ENCODE measurements around the gene TNIP2. TPM values are rescaled to one million over a fixed set of nuclear protein-coding genes. Genes with fewer than 3 reads are reported as not detected.
A peak's percentile ranks its signal among the peaks of the same experiment; 100 is the strongest.

The TNIP2 gene
- total RNA-seq, 1 experiment from 2014 or later, result 74.0 TPM

GRCh38 chr4:2716236-2716635 lies 39.9 kb downstream of the TNIP2 start:
- no peak for DNase-seq (ENCODE audit: low spot score)

DNA sequence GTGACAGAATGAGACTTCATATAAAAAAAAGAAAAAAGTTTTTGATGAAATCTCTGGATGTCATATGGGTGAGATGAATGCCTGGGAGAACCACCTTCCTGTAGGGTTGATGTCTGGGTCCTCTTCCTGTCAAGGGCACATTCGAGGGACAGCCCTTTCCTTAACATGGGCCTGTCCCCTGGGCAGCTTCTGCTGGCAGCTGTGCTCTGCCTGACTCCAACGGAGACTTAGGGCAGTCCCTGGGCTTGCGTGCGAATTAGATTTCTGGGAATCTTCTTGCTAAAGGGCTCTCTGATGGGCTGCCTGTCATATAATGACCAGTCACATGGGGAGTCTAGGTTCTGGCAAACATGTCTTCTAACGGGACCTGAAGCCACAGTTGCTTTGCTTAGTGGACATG lies 40.7 kb downstream of the TNIP2 start:
- no peak for DNase-seq (ENCODE audit: low spot score)

DNA sequence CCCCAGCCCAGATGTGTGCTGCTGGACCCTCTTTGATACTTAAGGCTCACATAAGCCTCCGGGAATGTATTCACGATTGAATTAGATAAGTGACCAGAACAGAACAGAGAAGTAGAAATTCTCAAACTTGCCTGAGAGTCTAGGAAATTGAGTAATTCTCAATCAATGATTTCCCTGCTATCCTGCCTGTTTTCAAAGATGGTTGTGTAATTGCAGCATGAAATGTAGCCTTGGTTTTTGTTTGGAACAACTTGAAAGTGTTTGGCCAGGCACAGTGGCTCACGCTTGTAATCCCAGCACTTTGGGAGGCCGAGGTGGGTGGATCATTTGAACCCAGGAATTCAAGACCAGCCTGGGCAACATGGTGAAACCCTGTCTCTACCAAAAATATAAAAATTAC lies 41.2 kb downstream of the TNIP2 start:
- DNase-seq (ENCODE audit: low spot score), result no peak

DNA sequence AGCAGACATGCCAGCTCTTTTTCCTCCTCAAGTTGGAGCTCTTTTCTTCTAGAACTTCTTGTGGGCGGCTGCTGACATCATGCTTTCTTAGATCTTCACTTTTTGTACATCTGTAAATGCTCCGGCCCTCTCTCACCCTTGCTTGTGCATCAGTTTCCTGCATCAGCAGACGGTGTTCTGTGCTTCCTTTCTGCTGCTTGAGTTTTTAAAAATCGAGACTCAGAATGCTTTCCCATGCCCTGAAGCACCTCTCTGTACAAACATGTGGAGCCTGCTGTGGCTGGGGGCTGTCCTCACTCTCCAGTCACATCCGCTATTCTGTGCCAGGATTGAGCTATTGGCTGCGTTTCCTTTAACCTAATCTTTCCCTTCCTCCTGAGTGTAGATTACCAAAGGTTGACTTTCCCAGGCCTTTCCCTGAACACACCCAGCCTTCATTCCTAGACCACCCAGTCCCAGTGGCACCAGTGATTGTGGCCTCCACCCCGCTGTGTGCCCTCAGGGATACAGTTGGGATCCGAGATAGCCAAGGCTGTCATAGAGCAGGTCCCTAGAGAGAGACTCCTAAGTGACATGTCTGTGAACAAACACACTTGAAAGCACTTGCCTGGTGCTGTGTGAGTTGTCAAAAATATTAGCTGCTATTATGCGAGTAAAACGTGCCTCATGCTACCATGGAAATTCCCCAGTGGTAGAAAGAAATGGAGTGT lies 41.9 kb downstream of the TNIP2 start:
- DNase-seq (ENCODE audit: low spot score), result no peak

DNA sequence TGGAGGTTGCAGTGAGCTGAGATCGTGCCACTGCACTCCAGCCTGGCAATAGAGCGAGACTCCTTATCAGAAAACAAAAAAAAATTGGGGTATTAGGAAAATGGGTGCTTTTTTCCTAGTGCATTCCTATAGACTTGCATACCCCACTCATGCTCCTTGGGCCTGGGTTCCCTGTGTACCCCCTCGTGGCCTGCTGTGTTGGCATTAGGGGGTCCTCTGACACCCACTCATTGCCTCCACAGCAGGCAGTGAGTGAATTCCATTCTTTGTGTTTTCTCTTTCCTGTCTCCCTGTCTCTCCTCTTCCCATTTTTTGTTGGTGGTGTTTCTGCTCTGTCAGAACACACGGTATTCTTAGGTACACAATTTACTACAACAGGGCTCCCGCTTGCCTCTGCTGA lies 42.8 kb downstream of the TNIP2 start:
- DNase-seq (ENCODE audit: low spot score), result no peak

DNA sequence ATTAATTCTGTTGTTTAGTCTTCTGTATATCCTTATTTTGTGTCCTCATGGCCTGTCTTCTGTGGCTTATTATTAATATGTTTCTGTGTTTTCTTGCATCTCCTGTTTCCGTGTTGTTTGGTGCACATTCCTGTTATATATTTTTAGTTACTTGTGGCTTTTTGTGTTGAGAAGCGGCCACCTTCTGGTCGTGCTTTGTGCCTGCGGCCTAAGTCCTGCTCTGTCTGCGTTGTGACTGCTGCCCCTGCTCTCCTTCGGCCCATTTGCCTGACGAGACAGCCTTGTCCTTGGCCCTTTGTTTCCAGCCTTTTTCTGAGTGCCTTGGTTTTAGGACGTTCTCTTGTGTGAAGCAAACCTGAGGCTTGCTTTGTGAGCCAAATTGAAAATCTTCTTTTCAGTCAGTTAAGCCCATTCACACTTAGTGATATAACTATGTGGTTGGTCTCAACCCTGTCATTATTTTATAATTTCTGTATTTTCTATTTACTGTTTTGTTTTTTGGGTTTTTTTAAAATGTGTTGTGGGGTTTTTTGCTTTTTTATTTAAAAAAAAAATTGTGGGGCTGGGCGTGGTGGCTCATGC lies 43.8 kb downstream of the TNIP2 start:
- no peak for DNase-seq (ENCODE audit: low spot score)

- no peak for DNase-seq (ENCODE audit: low spot score)
Observed at GRCh38 chr4:2702770-2703169, 53.4 kb downstream of the TNIP2 start.

GRCh38 chr4:2702361-2702760 lies 53.8 kb downstream of the TNIP2 start:
- DNase-seq (ENCODE audit: low spot score), result no peak

DNA sequence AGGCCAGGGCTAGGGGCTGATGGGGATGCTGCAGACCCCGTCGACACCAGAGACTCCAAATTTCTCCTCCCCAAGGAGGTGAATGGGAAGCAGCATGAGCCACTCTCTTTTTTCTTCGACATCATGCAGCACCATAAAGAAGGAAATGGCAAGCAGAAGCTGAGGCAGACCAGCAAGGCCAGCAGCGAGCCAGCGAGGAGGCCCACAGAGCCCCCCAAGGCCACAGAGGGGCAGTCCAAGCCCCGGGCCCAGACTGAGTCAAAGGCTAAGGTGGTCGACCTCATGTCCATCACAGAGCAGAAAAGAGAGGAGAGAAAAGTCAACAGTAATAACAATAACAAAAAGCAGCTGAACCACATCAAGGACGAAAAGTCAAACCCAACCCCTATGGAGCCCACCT lies 56.1 kb downstream of the TNIP2 start:
- DNase-seq (ENCODE audit: low spot score), result no peak

GRCh38 chr4:2699534-2699933 lies 56.6 kb downstream of the TNIP2 start:
- DNase-seq (ENCODE audit: low spot score), result no peak

- no peak for DNase-seq (ENCODE audit: low spot score)
Observed at GRCh38 chr4:2698951-2699505, 57.1 kb downstream of the TNIP2 start.

DNA sequence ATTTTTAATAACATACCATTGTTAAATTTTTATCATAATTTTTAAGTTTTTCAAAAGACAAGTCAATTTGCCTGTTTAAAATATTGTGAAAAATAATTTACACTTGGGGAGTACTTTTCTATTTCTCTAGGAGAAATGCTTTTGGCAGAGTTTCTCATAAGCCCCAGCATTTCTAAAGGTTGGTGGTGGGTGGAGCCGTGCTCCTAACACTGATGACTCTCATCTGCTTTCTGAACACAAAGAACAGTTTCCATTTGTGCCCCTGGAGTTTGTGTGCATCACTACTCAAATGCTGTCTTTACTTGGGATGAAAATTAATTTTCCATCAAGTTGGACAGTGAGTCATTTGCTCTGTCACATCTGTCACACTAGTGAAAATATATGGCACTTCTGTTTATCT lies 57.6 kb downstream of the TNIP2 start:
- DNase-seq (ENCODE audit: low spot score), result no peak

DNA sequence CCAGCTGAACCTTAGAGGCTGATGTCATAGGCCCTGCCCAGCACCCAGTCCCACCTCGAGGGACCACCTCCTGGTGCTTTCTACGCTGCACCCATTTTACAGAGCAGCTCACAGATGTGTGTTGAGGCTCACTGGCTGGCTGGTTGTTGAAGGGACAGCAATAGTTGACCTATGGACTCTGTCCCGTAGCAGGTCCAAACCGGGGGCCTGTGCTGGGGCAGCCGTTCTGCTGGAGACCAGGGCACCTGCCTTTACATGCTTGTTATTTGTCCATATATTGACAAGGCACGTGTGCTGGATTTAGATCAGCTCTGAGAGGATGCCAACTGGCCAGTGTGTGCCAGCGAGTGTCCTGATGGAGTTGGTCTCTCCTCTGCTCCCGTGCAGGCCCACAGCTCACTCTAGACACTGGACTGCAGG lies 58.1 kb downstream of the TNIP2 start:
- no peak for DNase-seq (ENCODE audit: low spot score)

- no peak for DNase-seq (ENCODE audit: low spot score)
Observed at GRCh38 chr4:2696423-2696822, 59.7 kb downstream of the TNIP2 start.

DNA sequence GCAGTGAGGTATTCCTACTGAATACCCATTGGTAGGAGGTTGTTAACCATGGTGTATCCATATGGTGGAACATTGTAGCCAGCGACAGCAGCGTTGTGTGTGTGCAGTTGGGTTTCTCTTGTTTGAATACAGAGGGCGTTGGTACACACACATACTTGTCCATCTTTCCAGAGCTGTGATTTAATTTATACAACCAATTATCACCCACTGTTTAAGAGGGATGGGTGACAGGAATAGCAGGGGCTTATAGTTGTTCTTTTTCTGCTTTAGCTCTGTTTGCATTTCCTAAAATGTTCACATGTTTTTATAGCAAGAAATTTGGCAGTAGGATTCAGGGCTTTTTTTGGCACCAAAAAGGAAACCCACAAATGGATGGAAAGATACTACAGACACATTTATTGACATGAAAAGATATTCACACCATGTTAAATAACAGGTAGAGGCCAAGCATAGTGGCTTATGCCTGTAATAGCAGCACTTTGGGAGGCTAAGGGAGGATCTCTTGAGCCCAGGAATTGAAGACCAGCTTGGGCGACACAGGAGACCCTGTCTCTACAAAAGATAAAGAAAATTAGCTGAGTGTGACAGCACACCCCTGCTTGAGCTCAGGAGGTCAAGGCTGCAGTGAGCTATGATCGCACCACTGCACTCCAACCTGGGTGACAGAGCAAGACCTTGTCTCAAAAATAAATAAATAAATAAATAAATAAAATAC lies 60.6 kb downstream of the TNIP2 start:
- no peak for DNase-seq (ENCODE audit: low spot score)

DNA sequence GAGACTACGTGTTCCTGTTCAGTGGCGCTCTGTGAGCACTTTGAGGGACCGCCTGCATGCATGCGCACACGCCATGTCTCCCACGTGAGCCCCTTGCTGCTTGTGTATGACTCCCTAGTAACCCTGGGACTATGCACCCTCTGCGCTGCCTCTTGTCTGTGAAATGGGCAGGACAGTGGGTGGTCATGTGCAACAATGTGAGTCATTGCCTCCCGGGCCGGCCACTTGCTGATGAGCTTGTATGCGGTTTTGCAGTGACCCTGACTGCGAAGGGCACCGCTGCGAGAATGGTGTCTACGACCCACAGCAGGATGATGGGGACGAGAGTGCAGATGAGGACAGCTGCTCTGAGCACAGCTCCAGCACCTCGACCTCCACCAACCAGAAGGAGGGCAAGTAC lies 61.4 kb downstream of the TNIP2 start:
- DNase-seq (ENCODE audit: low spot score), result peak; percentile 92

GRCh38 chr4:2691952-2692435 lies 64.1 kb downstream of the TNIP2 start:
- no peak for DNase-seq (ENCODE audit: low spot score)

Other genes with a start within 250 kb of the TNIP2 start
- 10.3 and 12.0 TPM in 2 replicates for gene FAM193A, start 219.7 kb downstream of the TNIP2 start, total RNA-seq (2014; rRNA removed; shearing (Covaris generic))
- gene SH3BP2, start 36.7 kb upstream of the TNIP2 start, total RNA-seq (2014; rRNA removed; shearing (Covaris generic)), result 37.4 and 56.9 TPM in 2 replicates
- 166 and 199 TPM in 2 replicates for gene ADD1, start 87.5 kb upstream of the TNIP2 start, total RNA-seq (2014; rRNA removed; shearing (Covaris generic))
- 23.8 and 33.1 TPM in 2 replicates for gene NOP14, start 207.1 kb upstream of the TNIP2 start, total RNA-seq (2014; rRNA removed; shearing (Covaris generic))
- 4.9 and 8.5 TPM in 2 replicates for gene GRK4, start 207.2 kb upstream of the TNIP2 start, total RNA-seq (2014; rRNA removed; shearing (Covaris generic))